ENCODE results near the gene ST3GAL3.

Gene ST3GAL3

DNA sequence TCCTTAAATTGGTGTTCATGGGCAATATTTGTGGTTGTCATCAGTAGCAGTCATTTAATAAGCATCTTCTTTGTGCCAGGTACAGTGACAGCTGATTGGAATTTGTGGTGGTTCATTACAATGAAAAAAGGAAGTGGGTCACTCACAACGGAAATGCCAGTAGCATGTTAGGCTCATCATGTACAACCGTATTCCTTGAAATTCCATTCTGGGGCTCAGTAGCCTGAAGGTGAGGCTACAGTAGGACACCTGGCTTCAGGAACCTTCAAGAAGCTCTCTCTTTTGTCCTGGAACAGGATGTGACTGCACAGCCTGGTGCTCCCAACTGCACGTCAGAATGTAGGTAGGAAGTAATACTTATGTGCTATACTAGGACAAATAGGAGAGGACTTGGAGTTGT, 93.9 kb downstream of the ST3GAL3 start:
- H3K4me2 ChIP-seq: no peak overlapping the region
- peaks cover 7% of the 10 kb centered on the region for H3K4me1 ChIP-seq (ENCODE audit: low read depth, poor library complexity, severe bottlenecking)
- no peak overlapping the region for H3K9ac ChIP-seq
- H4K20me1 ChIP-seq (ENCODE audit: insufficient read depth): no peaks in the 10 kb centered on the region
- TF ChIP-seq, protein P1, sequence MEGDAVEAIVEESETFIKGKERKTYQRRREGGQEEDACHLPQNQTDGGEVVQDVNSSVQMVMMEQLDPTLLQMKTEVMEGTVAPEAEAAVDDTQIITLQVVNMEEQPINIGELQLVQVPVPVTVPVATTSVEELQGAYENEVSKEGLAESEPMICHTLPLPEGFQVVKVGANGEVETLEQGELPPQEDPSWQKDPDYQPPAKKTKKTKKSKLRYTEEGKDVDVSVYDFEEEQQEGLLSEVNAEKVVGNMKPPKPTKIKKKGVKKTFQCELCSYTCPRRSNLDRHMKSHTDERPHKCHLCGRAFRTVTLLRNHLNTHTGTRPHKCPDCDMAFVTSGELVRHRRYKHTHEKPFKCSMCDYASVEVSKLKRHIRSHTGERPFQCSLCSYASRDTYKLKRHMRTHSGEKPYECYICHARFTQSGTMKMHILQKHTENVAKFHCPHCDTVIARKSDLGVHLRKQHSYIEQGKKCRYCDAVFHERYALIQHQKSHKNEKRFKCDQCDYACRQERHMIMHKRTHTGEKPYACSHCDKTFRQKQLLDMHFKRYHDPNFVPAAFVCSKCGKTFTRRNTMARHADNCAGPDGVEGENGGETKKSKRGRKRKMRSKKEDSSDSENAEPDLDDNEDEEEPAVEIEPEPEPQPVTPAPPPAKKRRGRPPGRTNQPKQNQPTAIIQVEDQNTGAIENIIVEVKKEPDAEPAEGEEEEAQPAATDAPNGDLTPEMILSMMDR (conservative IDR thresholded peaks at IDR 0.05; ENCODE audit: low read depth, low read length): no peak
- no peak overlapping the region for H3K4me3 ChIP-seq (IDR thresholded peaks at IDR 0.05; ENCODE audit: insufficient read depth, low read depth, low read length)
- H3K79me2 ChIP-seq (ENCODE audit: insufficient read depth, low read depth): no peaks in the 10 kb centered on the region
- H3K27ac ChIP-seq: no peak overlapping the region
- H2AFZ ChIP-seq (ENCODE audit: low read depth): no peak overlapping the region
- H3K36me3 ChIP-seq (ENCODE audit: insufficient read depth): no peaks in the 10 kb centered on the region
- no peaks in the 10 kb centered on the region for H3K27me3 ChIP-seq (ENCODE audit: insufficient read depth, low read depth)

DNA sequence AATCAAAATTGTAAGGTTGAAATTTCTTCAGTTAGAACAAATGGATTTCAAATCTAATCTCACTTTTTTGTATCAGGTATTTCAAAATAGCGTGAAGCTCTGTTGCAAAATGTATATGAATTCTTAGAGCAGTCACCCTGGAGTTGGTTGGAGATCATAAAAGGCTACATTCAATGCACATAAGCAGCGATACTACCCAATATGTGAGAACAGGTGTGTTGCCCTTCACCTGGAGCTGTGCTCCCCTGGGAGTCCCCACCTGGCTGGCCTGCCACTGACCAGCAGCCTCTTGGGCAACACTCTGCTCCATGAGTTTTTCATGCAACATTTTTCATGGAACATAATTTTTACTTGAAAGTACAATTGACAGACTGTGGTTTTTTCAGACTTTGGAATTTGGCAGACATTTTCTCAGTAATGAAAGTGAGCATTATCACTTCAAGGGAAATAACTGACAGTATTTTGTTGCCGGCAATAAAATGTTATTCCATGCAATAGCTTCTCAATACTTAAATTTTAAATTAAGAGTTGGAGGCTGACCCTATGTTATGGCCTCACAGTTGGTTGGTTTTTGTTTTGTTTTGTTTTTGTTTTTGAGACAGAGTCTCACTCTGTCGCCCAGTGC, 95.1 kb downstream of the ST3GAL3 start:
- TF ChIP-seq, protein P1 (conservative IDR thresholded peaks at IDR 0.05; ENCODE audit: low read depth, low read length): no peak

DNA sequence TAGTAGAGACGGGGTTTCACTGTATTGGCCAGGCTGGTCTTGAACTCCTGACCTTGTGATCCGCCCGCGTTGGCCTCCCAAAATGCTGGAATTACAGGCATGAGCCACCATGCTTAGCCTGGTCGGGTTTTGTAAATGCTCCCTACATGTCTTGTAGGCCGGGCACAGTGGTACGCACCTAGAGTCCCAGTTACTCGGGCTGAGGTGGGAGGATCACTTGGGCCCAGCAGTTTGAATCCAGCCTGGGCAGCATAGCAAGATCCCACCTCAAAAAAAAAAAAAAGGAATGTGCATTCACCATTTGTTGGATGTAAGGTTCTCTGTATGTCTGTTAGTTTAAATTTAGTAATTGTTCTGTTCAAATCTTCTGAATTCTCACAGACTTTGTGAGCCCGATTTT, 95.8 kb downstream of the ST3GAL3 start:
- H3K79me2 ChIP-seq (ENCODE audit: insufficient read depth, low read depth): no peaks in the 10 kb centered on the region
- no peak overlapping the region for H3K27ac ChIP-seq
- TF ChIP-seq, protein P1 (conservative IDR thresholded peaks at IDR 0.05; ENCODE audit: low read depth, low read length): no peak
- no peaks in the 10 kb centered on the region for H3K36me3 ChIP-seq (ENCODE audit: insufficient read depth)
- no peak overlapping the region for H3K9ac ChIP-seq
- no peaks in the 10 kb centered on the region for H3K27me3 ChIP-seq (ENCODE audit: insufficient read depth, low read depth)
- H3K4me3 ChIP-seq (IDR thresholded peaks at IDR 0.05; ENCODE audit: insufficient read depth, low read depth, low read length): no peak overlapping the region
- no peak overlapping the region for H3K4me2 ChIP-seq
- H4K20me1 ChIP-seq (ENCODE audit: insufficient read depth): no peaks in the 10 kb centered on the region
- H3K4me1 ChIP-seq (ENCODE audit: low read depth, poor library complexity, severe bottlenecking): no peaks in the 10 kb centered on the region
- no peak overlapping the region for H2AFZ ChIP-seq (ENCODE audit: low read depth)

More for the DNA sequence above, 95.1 kb downstream of the ST3GAL3 start:
- Histone ChIP-seq H4K20me1 (ENCODE audit: insufficient read depth) (no peaks in the 10 kb centered on the region), H3K27ac (no peak overlapping the region), H3K79me2 (ENCODE audit: insufficient read depth, low read depth) (no peaks in the 10 kb centered on the region), H3K4me3 (IDR thresholded peaks at IDR 0.05; ENCODE audit: insufficient read depth, low read depth, low read length) (no peak overlapping the region), H2AFZ (ENCODE audit: low read depth) (no peak overlapping the region), H3K4me2 (no peak overlapping the region), H3K4me1 (ENCODE audit: low read depth, poor library complexity, severe bottlenecking) (no peaks in the 10 kb centered on the region), H3K36me3 (ENCODE audit: insufficient read depth) (no peaks in the 10 kb centered on the region), H3K27me3 (ENCODE audit: insufficient read depth, low read depth) (no peaks in the 10 kb centered on the region), H3K9ac (no peak overlapping the region)

DNA sequence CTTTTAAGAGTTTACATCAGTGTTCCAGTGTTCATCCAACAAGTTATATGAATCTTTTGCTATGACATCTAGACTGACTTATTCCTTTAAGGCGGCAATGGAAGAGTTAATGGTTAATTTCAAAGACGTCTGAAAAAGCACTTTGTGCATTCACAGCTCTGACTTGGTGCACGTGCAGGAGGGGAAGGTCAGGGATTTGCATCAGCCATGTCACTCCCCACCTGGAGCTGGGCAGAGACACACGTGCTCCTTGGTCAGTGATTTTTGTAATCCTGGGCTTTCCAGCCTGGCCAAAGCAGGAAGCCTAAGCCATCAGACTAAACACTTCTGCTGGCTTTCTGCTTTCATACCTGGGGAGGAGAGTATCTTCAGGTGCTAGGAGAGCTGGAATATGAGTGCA, 96.3 kb downstream of the ST3GAL3 start:
- TF ChIP-seq, protein P1 (conservative IDR thresholded peaks at IDR 0.05; ENCODE audit: low read depth, low read length): no peak
- Histone ChIP-seq H3K79me2 (ENCODE audit: insufficient read depth, low read depth) (no peaks in the 10 kb centered on the region), H3K4me3 (IDR thresholded peaks at IDR 0.05; ENCODE audit: insufficient read depth, low read depth, low read length) (no peak overlapping the region), H3K36me3 (ENCODE audit: insufficient read depth) (no peaks in the 10 kb centered on the region), H4K20me1 (ENCODE audit: insufficient read depth) (no peaks in the 10 kb centered on the region), H3K27ac (no peak overlapping the region), H3K27me3 (ENCODE audit: insufficient read depth, low read depth) (no peaks in the 10 kb centered on the region), H3K9ac (no peak overlapping the region), H3K4me2 (no peak overlapping the region), H2AFZ (ENCODE audit: low read depth) (no peak overlapping the region), H3K4me1 (ENCODE audit: low read depth, poor library complexity, severe bottlenecking) (no peaks in the 10 kb centered on the region)

All from KMS-11 (cell line).